ENCODE results near the gene SLC4A3. TPM values are rescaled to one million over a fixed set of nuclear protein-coding genes. Genes with fewer than 3 reads are reported as not detected.

SLC4A3 gene
- polyA plus RNA-seq, 3 donors = 2.7 to 10.7 (median 3.5) TPM

- H3K27ac ChIP-seq (ENCODE audit: low read depth, low read length) = no peak overlapping the region
- 52 to 74% (median 54%) methylated on average over 15 to 16 of the region's 16 CpGs for WGBS, 3 donors
Measured at GRCh38 chr2:219628986-219629901, 1.8 kb downstream of the SLC4A3 start.

GRCh38 chr2:219629976-219630695, 2.7 kb downstream of the SLC4A3 start:
- no peak overlapping the region for H3K27ac ChIP-seq (ENCODE audit: low read depth, low read length)
- 85 to 87% (median 86%) methylated on average over 20 of the region's 20 CpGs for WGBS, 3 donors

- WGBS, 3 donors = 79 to 84% (median 82%) methylated on average over 16 to 17 of the region's 17 CpGs
- H3K27ac ChIP-seq (ENCODE audit: low read depth, low read length) = no peak overlapping the region
Measured at GRCh38 chr2:219630770-219631405, 3.5 kb downstream of the SLC4A3 start.

GRCh38 chr2:219631406-219631891, 4.0 kb downstream of the SLC4A3 start:
- H3K27ac ChIP-seq (ENCODE audit: low read depth, low read length) = no peak overlapping the region
- WGBS, 3 donors = 83 to 97% (median 87%) methylated on average over 9 of the region's 9 CpGs

- H3K27ac ChIP-seq (ENCODE audit: low read depth, low read length) = no peak overlapping the region
- 84 to 86% (median 84%) methylated on average over 33 to 34 of the region's 34 CpGs for WGBS, 3 donors
Measured at GRCh38 chr2:219631904-219632759, 4.7 kb downstream of the SLC4A3 start.

GRCh38 chr2:219632760-219633105, 5.3 kb downstream of the SLC4A3 start:
- 91 to 93% (median 91%) methylated on average over 8 of the region's 8 CpGs for WGBS, 3 donors

GRCh38 chr2:219633276-219634065, 6.0 kb downstream of the SLC4A3 start:
- H3K27ac ChIP-seq (ENCODE audit: low read depth, low read length) = no peak overlapping the region
- WGBS, 3 donors = 88 to 90% (median 89%) methylated on average over 22 of the region's 22 CpGs

More at GRCh38 chr2:219632760-219633105, 5.3 kb downstream of the SLC4A3 start:
- H3K27ac ChIP-seq (ENCODE audit: low read depth, low read length) = no peak overlapping the region

- 88 to 91% (median 90%) methylated on average over 15 of the region's 15 CpGs for WGBS, 3 donors
- no peak overlapping the region for H3K27ac ChIP-seq (ENCODE audit: low read depth, low read length)
Measured at GRCh38 chr2:219634171-219634940, 6.9 kb downstream of the SLC4A3 start.

GRCh38 chr2:219634951-219635751, 7.7 kb downstream of the SLC4A3 start:
- 83 to 85% (median 85%) methylated on average over 22 of the region's 22 CpGs for WGBS, 3 donors

GRCh38 chr2:219636144-219636915, 8.9 kb downstream of the SLC4A3 start:
- no peak overlapping the region for H3K27ac ChIP-seq (ENCODE audit: low read depth, low read length)
- WGBS, 3 donors = 84 to 89% (median 87%) methylated on average over 24 of the region's 24 CpGs

More at GRCh38 chr2:219634951-219635751, 7.7 kb downstream of the SLC4A3 start:
- H3K27ac ChIP-seq (ENCODE audit: low read depth, low read length) = no peak overlapping the region

- WGBS, 3 donors = 71 to 79% (median 72%) methylated on average over 13 of the region's 13 CpGs
- H3K27ac ChIP-seq (ENCODE audit: low read depth, low read length) = no peak overlapping the region
Measured at GRCh38 chr2:219636941-219637841, 9.8 kb downstream of the SLC4A3 start.

GRCh38 chr2:219637842-219638185, 10.4 kb downstream of the SLC4A3 start:
- no peak overlapping the region for H3K27ac ChIP-seq (ENCODE audit: low read depth, low read length)
- WGBS, 3 donors = 78 to 90% (median 85%) methylated on average over 9 of the region's 9 CpGs

GRCh38 chr2:219638217-219638947, 11.0 kb downstream of the SLC4A3 start:
- 87 to 88% (median 88%) methylated on average over 17 of the region's 17 CpGs for WGBS, 3 donors
- H3K27ac ChIP-seq (ENCODE audit: low read depth, low read length) = no peak overlapping the region
